ENCODE measurements around the gene RALB. TPM values are rescaled to one million over a fixed set of nuclear protein-coding genes. Genes with fewer than 3 reads are reported as not detected.

The RALB gene
- total and polyA plus RNA-seq, 2 of the 8 experiments (the other 6 are each of a cell fraction or from before 2014, with no cell fraction given): 12.0 to 16.6 TPM

- no peak for TF ChIP-seq CHD7 (IDR thresholded peaks at IDR 0.05; ENCODE audit: insufficient replicate concordance, low read length)
- peak; percentile 51; the same call in 1 of the 2 replicates for TF ChIP-seq CREB1 (IDR thresholded peaks at IDR 0.05)
- TF ChIP-seq SUZ12 (IDR thresholded peaks at IDR 0.05; ENCODE audit: low read length): no peak
- peak; percentile 55; the same call in 1 of the 2 replicates for TF ChIP-seq YY1 (IDR thresholded peaks at IDR 0.05; ENCODE audit: low read depth, low read length)
- TF ChIP-seq GABPA (IDR thresholded peaks at IDR 0.05; ENCODE audit: borderline replicate concordance, insufficient read depth, low read length): 0 out of 2 replicates have a peak, but pooled peaks have one; percentile 43
- no peak for TF ChIP-seq KDM1A (IDR thresholded peaks at IDR 0.05; ENCODE audit: borderline replicate concordance, low read length)
- peak; percentile 49; the same call in 1 of the 2 replicates for TF ChIP-seq MAX (IDR thresholded peaks at IDR 0.05)
- no peak for TF ChIP-seq TAF1 (IDR thresholded peaks at IDR 0.05; ENCODE audit: low read depth, low read length)
- TF ChIP-seq RAD21 (IDR thresholded peaks at IDR 0.05 in 1 of 2, conservative IDR thresholded peaks at IDR 0.05 in 1 of 2; ENCODE audit: low read depth in 2 of 2, low read length in 2 of 2): peak; percentile 75 to 86
- no peak for TF ChIP-seq SIX5 (IDR thresholded peaks at IDR 0.05; ENCODE audit: low read depth, low read length)
Observed at GRCh38 chr2:120206022-120206581, 46.5 kb upstream of the RALB start (continued).
